HG02588 (cell line): ENCODE results near the gene TRAPPC5.

Experiments used
- ATAC-seq: cut with Tn5 transposase; IDR thresholded peaks from one replicate; pipeline ENCODE4 v1.9.1; 2021; ENCODE audit warnings: mild to moderate bottlenecking, moderate library complexity; ENCODE audit not compliant: unreplicated experiment

Gene TRAPPC5

GRCh38 chr19:7699003-7699402, 18.4 kb downstream of the TRAPPC5 start:
- ATAC-seq = no peak

GRCh38 chr19:7699417-7700401, 19.1 kb downstream of the TRAPPC5 start:
- ATAC-seq = no peak

- no peak for ATAC-seq
Observed at GRCh38 chr19:7701049-7701653, 20.5 kb downstream of the TRAPPC5 start.

- peak; percentile 45 for ATAC-seq
Observed at GRCh38 chr19:7701654-7702457, 21.2 kb downstream of the TRAPPC5 start, which contains the start of gene FCER2. FCER2 (minus strand) TSS chr19:7702131; CDS start chr19:7699760, 2,371 bp downstream.

GRCh38 chr19:7703332-7703731, 22.7 kb downstream of the TRAPPC5 start:
- ATAC-seq = no peak

GRCh38 chr19:7704280-7705060, 23.8 kb downstream of the TRAPPC5 start:
- ATAC-seq = no peak

GRCh38 chr19:7705387-7706187, 25.0 kb downstream of the TRAPPC5 start:
- no peak for ATAC-seq

GRCh38 chr19:7706188-7706954, 25.7 kb downstream of the TRAPPC5 start:
- no peak for ATAC-seq

- ATAC-seq = no peak
Observed at GRCh38 chr19:7706955-7707456, 26.4 kb downstream of the TRAPPC5 start.

- ATAC-seq = no peak
Observed at GRCh38 chr19:7709932-7710460, 29.4 kb downstream of the TRAPPC5 start.

- ATAC-seq = no peak
Observed at GRCh38 chr19:7710616-7711015, 30.0 kb downstream of the TRAPPC5 start.

GRCh38 chr19:7715671-7716070, 35.0 kb downstream of the TRAPPC5 start:
- no peak for ATAC-seq

GRCh38 chr19:7716762-7717161, 36.1 kb downstream of the TRAPPC5 start:
- no peak for ATAC-seq

- ATAC-seq = no peak
Observed at GRCh38 chr19:7718668-7719067, 38.0 kb downstream of the TRAPPC5 start.

- ATAC-seq = no peak
Observed at GRCh38 chr19:7720351-7720750, 39.7 kb downstream of the TRAPPC5 start.

- no peak for ATAC-seq
Observed at GRCh38 chr19:7722231-7722651, 41.6 kb downstream of the TRAPPC5 start.

GRCh38 chr19:7725791-7726190, 45.2 kb downstream of the TRAPPC5 start:
- ATAC-seq = no peak

GRCh38 chr19:7729211-7729610, 48.6 kb downstream of the TRAPPC5 start:
- no peak for ATAC-seq
